B cell (primary cell): Measurements from ENCODE around the gene PLEKHG2. TPM values are rescaled to one million over a fixed set of nuclear protein-coding genes. Genes with fewer than 3 reads are reported as not detected.

ENCODE experiments used
- ATAC-seq: fragments of 200-7000 bp; cut with Tn5 transposase; one replicate; pipeline ENCODE4 v1.10.0; 2021; ENCODE audit warnings: low read depth, mild to moderate bottlenecking, moderate number of reproducible peaks, moderate library complexity
- CTCF ChIA-PET: fragments of 350-600 bp; sonication (Branson Sonifier 250); formaldehyde crosslinking; loops from one replicate; lab custom pipeline; 2021; ENCODE audit warnings: antibody characterized with exemption, inconsistent platforms; lab: Charles Lee
- POLR2A ChIA-PET: fragments of 350-600 bp; sonication (Branson Sonifier 250); formaldehyde crosslinking; loops from one replicate; lab custom pipeline; 2021; ENCODE audit warnings: antibody characterized with exemption; lab: Charles Lee
- DNase-seq: peaks from one replicate; pipeline ENCODE4 v3.0.0; 2013
- H2AFZ ChIP-seq: 2 replicates; pipeline ENCODE4 v1.6.1; 2012; ENCODE audit warnings: mild to moderate bottlenecking, low read depth, low read length; ENCODE audit not compliant: insufficient read depth, poor library complexity, severe bottlenecking
- H3K27ac ChIP-seq, 2 donors: 1 replicate in 1 of 2; 2 replicates in 1 of 2; pipeline ENCODE4 v1.5.1; 2012 to 2013; ENCODE audit warnings: low read length in 2 of 2, mild to moderate bottlenecking in 2 of 2, moderate library complexity in 1 of 2
- H3K27me3 ChIP-seq, 4 experiments: fragments of 200-600 bp in 1 of 4; sonication (generic) in 1 of 4; replicated peaks in 1 of 4; 1 replicate in 2 of 4; 2 replicates in 2 of 4; pipeline versions ENCODE4 v1.6.1 to v1.7.0; 2013 to 2016; ENCODE audit warnings: low read length in 3 of 4, mild to moderate bottlenecking in 2 of 4, mixed read lengths in 1 of 4, moderate library complexity in 1 of 4; ENCODE audit not compliant: insufficient read depth in 4 of 4, control insufficient read depth in 3 of 4; ENCODE audit errors: control extremely low read depth in 1 of 4
- H3K36me3 ChIP-seq, 2 experiments: replicated peaks in 1 of 2; 1 replicate in 1 of 2; 2 replicates in 1 of 2; pipeline versions ENCODE4 v1.6.1 to v1.7.1; 2013; ENCODE audit warnings: low read length in 1 of 2; ENCODE audit not compliant: insufficient read depth in 2 of 2, control insufficient read depth in 1 of 2; ENCODE audit errors: control extremely low read depth in 1 of 2, extremely low read depth in 1 of 2
- H3K4me1 ChIP-seq, 2 donors: fragments of 200-600 bp in 1 of 2; sonication (generic) in 1 of 2; 1 replicate in 1 of 2; 2 replicates in 1 of 2; pipeline versions ENCODE4 v1.5.1 to v1.6.1; 2013 to 2017; ENCODE audit warnings: low read length in 2 of 2; ENCODE audit not compliant: control insufficient read depth in 2 of 2, insufficient read depth in 2 of 2
- H3K4me2 ChIP-seq: replicated peaks from 2 replicates; pipeline ENCODE3; 2012; ENCODE audit warnings: mild to moderate bottlenecking, low read depth, low read length; ENCODE audit not compliant: poor library complexity, severe bottlenecking
- H3K4me3 ChIP-seq, 5 experiments: fragments of 200-600 bp in 1 of 5; sonication (generic) in 1 of 5; 1 replicate in 3 of 5; 2 replicates in 2 of 5; pipeline versions ENCODE4 v1.5.1 to v1.7.0; 2011 to 2016; ENCODE audit warnings: low read length in 4 of 5, mild to moderate bottlenecking in 4 of 5, low read depth in 2 of 5, control low read depth in 1 of 5, moderate library complexity in 1 of 5; ENCODE audit not compliant: insufficient read depth in 1 of 5; ENCODE audit errors: control extremely low read depth in 1 of 5, extremely low read depth in 1 of 5
- H3K79me2 ChIP-seq: fragments of 200-600 bp; sonication (generic); one replicate; pipeline ENCODE4 v1.6.0; 2016; ENCODE audit warnings: low read length; ENCODE audit not compliant: control insufficient read depth, insufficient read depth
- H3K9ac ChIP-seq: fragments of 200-600 bp; sonication (generic); 2 replicates; pipeline ENCODE4 v1.6.1; 2017; ENCODE audit warnings: mild to moderate bottlenecking, low read length, moderate library complexity
- H3K9me3 ChIP-seq, 3 donors: one replicate each; pipeline versions ENCODE4 v1.6.1 to v1.7.1; 2013; ENCODE audit warnings: low read length in 2 of 3; ENCODE audit not compliant: control insufficient read depth in 2 of 3, insufficient read depth in 1 of 3; ENCODE audit errors: control extremely low read depth in 1 of 3
- H4K20me1 ChIP-seq: 2 replicates; pipeline ENCODE4 v1.6.0; 2012; ENCODE audit warnings: mild to moderate bottlenecking, low read length; ENCODE audit not compliant: insufficient read depth, control insufficient read depth, poor library complexity, severe bottlenecking
- H3K27ac Mint-ChIP-seq: one replicate; pipeline ENCODE4 v1.8.0; 2021; ENCODE audit warnings: mixed read lengths
- H3K27me3 Mint-ChIP-seq: one replicate; pipeline ENCODE4 v1.8.0; 2021; ENCODE audit warnings: mixed read lengths
- H3K4me1 Mint-ChIP-seq: one replicate; pipeline ENCODE4 v1.8.0; 2021; ENCODE audit warnings: mixed read lengths
- H3K4me3 Mint-ChIP-seq: one replicate; pipeline ENCODE4 v1.8.0; 2021; ENCODE audit warnings: mixed read lengths
- H3K9me3 Mint-ChIP-seq: one replicate; pipeline ENCODE4 v1.8.0; 2022; ENCODE audit warnings: mixed read lengths; ENCODE audit not compliant: insufficient read depth
- EZH2 ChIP-seq: IDR thresholded peaks from 2 replicates; pipeline ENCODE4 v1.6.1; 2012; ENCODE audit warnings: borderline replicate concordance, low read depth, mild to moderate bottlenecking, moderate library complexity, low read length; ENCODE audit not compliant: insufficient read depth, poor library complexity, severe bottlenecking
- intact Hi-C: fragments of 100-400 bp; cut with micrococcal nuclease; formaldehyde crosslinking; loops from one replicate; pipeline ENCODE4 v1.10.0; 2022
- polyA plus RNA-seq: library from polyadenylated mRNA; depleted of rRNA; stranded (reverse); fragments of >200 nt; gene quantifications from 2 replicates; pipeline ENCODE4 v1.2.3, GENCODE V29; 2012
- total RNA-seq, 2 donors: library from RNA; stranded (reverse); fragments of 120-200 nt in 1 of 2; gene quantifications; 1 replicate in 1 of 2; 2 replicates in 1 of 2; pipeline versions ENCODE4 v1.2.3 to v1.2.4, GENCODE V29; 2013 to 2022
- TF ChIP-seq, protein P1 (sequence below): fragments of 200-600 bp; IDR thresholded peaks from one replicate; pipeline ENCODE4 v1.8.0; 2022; ENCODE audit warnings: antibody characterized with exemption, mild to moderate bottlenecking

Gene PLEKHG2
- total and polyA plus RNA-seq, 2 donors (not counting 1 experiment from before 2014, with no cell fraction given) = 27.0 to 167 TPM

DNA sequence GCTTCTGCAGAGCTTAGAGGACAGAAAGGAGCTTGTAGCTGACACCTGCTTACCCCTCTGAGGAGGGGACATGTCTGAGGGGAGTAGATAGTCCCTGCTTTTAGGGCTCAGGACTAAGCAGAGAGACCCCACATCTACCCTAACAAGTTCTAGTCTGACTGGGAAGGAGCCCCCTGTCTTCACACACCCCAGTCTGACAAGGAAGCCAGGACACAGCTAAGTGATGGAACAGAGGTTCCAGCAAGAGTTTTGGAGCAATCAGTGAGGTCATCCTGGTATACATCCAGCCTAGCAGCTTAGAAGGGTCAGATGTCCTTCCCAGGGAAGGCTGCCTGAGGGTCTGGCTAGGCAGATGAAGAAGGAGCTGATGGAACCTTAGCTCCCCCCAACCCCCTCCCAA lies 36.5 kb upstream of the PLEKHG2 start:
- H3K9me3 Mint-ChIP-seq = no peaks in the 10 kb centered on the region
- H3K27ac Mint-ChIP-seq = no peak overlapping the region

More for the DNA sequence above, 36.5 kb upstream of the PLEKHG2 start:
- Histone ChIP-seq H3K27ac (no peak overlapping the region), H3K79me2 (peaks cover 4% of the 10 kb centered on the region), H3K4me3 (no peak overlapping the region), H3K4me1 (no peaks in the 10 kb centered on the region), H4K20me1 (no peaks in the 10 kb centered on the region), H3K9me3 (no peaks in the 10 kb centered on the region), H3K9ac (no peak overlapping the region), H2AFZ (no peak overlapping the region), H3K36me3 (peaks cover 4 to 76% of the 10 kb centered on the region in 2 experiments), H3K4me2 (no peak overlapping the region), H3K27me3 (no peaks in the 10 kb centered on the region)
- TF ChIP-seq, protein P1, sequence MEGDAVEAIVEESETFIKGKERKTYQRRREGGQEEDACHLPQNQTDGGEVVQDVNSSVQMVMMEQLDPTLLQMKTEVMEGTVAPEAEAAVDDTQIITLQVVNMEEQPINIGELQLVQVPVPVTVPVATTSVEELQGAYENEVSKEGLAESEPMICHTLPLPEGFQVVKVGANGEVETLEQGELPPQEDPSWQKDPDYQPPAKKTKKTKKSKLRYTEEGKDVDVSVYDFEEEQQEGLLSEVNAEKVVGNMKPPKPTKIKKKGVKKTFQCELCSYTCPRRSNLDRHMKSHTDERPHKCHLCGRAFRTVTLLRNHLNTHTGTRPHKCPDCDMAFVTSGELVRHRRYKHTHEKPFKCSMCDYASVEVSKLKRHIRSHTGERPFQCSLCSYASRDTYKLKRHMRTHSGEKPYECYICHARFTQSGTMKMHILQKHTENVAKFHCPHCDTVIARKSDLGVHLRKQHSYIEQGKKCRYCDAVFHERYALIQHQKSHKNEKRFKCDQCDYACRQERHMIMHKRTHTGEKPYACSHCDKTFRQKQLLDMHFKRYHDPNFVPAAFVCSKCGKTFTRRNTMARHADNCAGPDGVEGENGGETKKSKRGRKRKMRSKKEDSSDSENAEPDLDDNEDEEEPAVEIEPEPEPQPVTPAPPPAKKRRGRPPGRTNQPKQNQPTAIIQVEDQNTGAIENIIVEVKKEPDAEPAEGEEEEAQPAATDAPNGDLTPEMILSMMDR = no peak
- no peak for TF ChIP-seq EZH2
- no peak overlapping the region for H3K4me3 Mint-ChIP-seq
- POLR2A ChIA-PET = no interaction called here
- intact Hi-C loops = no loop called here
- ATAC-seq (no peak), DNase-seq (no peak)
- H3K4me1 Mint-ChIP-seq = no peaks in the 10 kb centered on the region
- CTCF ChIA-PET = no interaction called here
- no peaks in the 10 kb centered on the region for H3K27me3 Mint-ChIP-seq
